ENCODE data around the gene PTPRG.

PTPRG gene

GRCh38 chr3:61865466-61866152 lies 304.2 kb downstream of the PTPRG start:
- DNase-seq (ENCODE audit: low spot score): no peak

GRCh38 chr3:61866153-61866542 lies 304.8 kb downstream of the PTPRG start:
- no peak for DNase-seq (ENCODE audit: low spot score)

DNA sequence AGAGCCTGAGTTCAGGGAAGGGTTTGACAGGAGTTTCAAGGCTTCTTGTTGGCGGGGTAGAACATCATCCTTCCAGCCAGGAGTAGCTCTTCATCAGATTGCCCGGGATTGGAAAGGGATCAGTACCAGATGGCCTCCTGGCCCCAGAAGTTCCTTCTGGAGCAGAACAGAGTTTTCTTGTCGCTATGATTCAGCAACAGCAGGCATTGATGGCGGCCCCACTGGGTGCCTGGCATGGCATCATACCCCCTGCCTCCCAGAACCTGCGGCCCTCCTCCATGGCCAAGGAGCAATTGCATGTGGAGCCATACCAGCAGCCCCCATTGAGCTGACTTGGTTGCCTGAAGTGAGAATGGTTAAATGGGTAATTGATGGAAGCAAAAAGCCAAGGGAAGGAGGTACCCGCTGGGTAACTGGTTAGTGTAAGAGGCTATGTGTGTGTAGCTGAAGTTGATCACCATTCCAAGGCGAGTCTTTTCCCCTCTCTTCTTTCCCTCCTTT lies 305.6 kb downstream of the PTPRG start:
- DNase-seq (ENCODE audit: low spot score): no peak

DNA sequence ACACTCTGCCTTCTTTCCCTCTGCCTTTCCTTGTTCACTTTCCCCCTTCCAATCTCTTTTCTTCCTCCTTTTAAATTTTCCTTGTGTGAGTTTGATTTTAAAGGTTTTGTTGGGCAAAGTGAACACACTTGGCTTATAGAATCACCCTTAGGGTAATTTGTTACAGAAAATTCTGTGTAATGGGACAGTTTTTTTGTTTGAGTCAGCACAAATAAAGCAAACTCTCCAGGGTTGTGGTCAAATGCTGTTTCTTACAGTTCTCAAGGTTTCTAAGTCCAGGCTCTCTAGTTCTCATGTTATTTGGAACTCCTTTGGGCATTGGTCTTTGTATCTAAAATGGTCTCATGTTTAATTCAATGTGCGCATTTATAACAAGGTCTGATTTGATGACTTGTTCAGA lies 307.1 kb downstream of the PTPRG start:
- DNase-seq (ENCODE audit: low spot score): no peak

- no peak for DNase-seq (ENCODE audit: low spot score)
These were observed 308.0 kb downstream of the PTPRG start for GRCh38 chr3:61869371-61869770.

- DNase-seq (ENCODE audit: low spot score): no peak
These were observed 310.3 kb downstream of the PTPRG start for GRCh38 chr3:61871644-61872043.

GRCh38 chr3:61872077-61872706 lies 310.8 kb downstream of the PTPRG start:
- no peak for DNase-seq (ENCODE audit: low spot score)

GRCh38 chr3:61875046-61875844 lies 313.9 kb downstream of the PTPRG start:
- DNase-seq (ENCODE audit: low spot score): no peak

DNA sequence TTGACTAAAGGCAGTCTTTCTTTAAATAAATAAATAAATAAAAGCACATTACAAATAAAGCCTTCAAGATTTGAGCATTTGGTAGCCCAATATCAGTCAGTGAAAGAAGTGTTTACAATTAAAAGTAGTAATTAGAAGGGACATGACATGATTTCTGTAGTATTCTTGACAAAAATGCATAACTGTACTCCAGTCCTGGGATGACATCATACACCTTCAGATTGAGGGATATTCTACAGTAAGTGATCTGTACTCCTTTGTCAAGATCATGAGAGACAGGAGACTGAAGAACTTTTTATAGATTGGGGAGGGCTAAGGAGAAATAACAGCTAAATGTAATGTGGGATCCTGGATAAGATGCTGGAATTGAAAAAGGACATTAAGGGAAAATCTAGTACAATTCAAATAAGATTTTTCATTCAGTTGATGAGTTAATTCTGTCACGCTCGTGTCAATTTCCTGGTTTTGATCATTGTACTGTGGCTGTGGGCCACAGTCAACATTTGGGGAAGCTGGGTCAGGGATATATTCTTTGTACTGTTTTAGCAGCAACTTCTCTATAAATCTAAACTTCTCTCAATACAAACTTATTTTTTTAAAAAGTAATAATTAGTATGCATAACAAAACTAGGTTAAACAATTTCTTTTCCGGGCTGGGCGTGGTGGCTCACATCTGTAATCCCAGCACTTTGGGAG lies 314.8 kb downstream of the PTPRG start:
- no peak for DNase-seq (ENCODE audit: low spot score)

GRCh38 chr3:61876797-61877196 lies 315.4 kb downstream of the PTPRG start:
- DNase-seq (ENCODE audit: low spot score): peak; percentile 76

DNA sequence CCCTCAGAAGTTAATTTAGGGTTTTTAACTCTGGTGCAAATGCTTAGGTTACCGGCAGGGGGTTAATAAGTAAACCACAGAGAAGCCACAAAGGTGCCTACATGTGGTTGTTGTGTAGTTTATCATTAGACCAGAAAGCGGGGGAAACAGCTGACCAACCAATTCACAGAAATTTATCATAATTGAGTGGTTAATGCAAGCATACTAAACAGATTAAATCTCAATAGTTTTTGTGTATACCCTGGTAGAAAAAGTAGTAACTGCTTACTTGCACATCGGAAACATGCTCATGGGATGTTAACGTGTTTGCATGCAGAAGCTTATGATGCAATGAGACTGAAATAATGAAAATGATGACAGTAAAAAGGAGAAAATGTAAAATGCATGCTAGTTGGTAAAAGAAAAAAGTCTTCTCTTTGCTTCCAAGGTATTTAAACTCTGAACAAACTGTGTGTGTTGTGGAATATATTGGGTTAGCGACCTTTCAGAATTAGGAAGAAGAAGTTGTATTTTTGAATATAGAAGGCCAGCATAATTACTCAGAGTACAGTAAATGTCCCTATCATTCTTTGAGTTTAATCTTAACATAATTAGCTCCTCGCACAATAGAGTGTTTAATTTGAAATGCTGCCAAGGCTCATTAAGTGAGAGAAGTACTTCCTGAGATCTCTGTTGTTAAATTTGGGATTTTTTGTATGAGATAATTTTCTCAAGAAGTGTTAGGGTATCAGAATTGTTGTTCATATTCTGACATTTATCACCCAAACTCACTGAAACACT lies 316.2 kb downstream of the PTPRG start:
- DNase-seq (ENCODE audit: low spot score): no peak

GRCh38 chr3:61882253-61882652 lies 320.9 kb downstream of the PTPRG start:
- no peak for DNase-seq (ENCODE audit: low spot score)

GRCh38 chr3:61884794-61885193 lies 323.4 kb downstream of the PTPRG start:
- DNase-seq (ENCODE audit: low spot score): no peak

DNA sequence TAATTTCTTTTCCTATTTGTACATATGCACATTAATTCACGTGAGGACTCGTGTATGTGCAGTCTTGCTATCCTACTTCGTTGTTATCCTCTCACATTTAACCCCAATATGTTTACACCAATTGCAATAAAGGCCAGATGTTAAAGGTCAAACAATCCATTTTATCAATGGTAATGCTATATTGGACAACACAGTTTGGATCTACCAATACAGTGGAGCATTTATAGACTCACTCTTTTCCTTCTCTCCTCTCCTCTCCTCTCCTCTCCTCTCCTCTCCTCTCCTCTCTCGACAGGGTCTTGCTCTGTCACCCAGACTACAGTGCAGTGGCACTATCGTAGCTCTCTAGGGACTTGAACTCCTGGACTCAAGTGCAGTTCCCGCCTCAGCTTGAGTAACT lies 324.0 kb downstream of the PTPRG start:
- DNase-seq (ENCODE audit: low spot score): no peak

- no peak for DNase-seq (ENCODE audit: low spot score)
These were observed 325.8 kb downstream of the PTPRG start for GRCh38 chr3:61887206-61887605.

GRCh38 chr3:61889259-61889658 lies 327.9 kb downstream of the PTPRG start:
- DNase-seq (ENCODE audit: low spot score): no peak

GRCh38 chr3:61890167-61890566 lies 328.8 kb downstream of the PTPRG start:
- no peak for DNase-seq (ENCODE audit: low spot score)

DNA sequence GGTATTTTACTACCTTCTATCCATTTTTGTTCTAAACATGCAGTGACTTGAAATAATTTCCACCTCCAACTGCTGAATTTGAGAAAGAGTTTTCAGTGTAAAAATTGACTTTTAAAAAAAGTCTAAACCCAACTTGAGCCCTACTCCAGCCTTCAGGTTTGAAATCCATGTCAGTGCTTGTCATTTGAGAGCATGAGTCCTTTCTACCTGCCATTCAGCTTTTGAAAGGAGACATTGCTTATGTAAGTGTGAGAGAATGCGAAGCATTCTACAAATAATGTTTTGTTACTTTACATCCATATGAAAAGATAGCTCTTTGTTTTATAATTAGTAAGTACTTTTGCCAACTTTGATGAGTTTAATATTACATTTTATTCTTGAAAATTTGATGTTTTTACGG lies 329.2 kb downstream of the PTPRG start:
- no peak for DNase-seq (ENCODE audit: low spot score)

GRCh38 chr3:61892891-61893290 lies 331.5 kb downstream of the PTPRG start:
- DNase-seq (ENCODE audit: low spot score): no peak

- no peak for DNase-seq (ENCODE audit: low spot score)
These were observed 332.6 kb downstream of the PTPRG start for GRCh38 chr3:61893840-61894566.
